ENCODE data around the gene CCDC197. TPM values are rescaled to one million over a fixed set of nuclear protein-coding genes. Genes with fewer than 3 reads are reported as not detected.
A peak's percentile ranks its signal among the peaks of the same experiment; 100 is the strongest.

CCDC197 gene
- total RNA-seq, 1 experiment from 2014 or later: not detected

DNA sequence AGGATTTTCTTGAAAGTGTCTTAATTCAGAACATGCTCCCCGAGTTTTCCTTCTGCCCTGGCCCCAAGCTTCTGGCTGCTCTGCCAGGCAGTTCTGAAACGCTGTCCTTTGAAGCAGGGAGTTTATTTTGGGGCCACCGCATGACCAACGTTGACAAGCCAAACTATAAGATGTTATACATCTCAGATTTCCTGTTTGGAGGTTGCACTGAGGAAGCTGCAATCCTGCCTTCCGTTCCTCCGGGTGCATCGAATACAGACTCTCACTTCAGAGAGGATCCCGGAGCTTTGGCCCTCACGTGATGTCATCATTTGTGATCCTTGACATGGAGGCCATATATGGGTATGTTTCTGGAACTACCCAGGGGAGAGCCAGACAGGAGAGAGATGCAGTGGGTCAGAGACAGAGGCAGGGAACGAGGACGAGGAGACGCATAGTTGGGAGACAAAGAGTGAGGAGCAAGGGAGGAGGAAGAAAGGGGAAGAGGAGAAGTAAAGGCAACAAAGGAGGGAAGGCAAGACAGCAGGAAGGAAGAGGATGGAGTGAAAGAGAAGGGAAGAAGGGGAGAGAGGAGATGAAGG is 20.5 kb upstream of the CCDC197 start, which contains the start of gene ASB2:
ASB2 (minus strand) TSS at position 94 of the 581 bp plus-strand sequence. CDS start 12,031 bp downstream, outside the sequence.
- no peaks in the 10 kb centered on the region for H3K79me2 ChIP-seq (ENCODE audit: insufficient read depth, low read length)
- no peak for DNase-seq
- H2AK5ac ChIP-seq (ENCODE audit: insufficient read length, low read length): no peak within 1 kb of the TSS
- Mint-ChIP-seq H3K9me3 (no peaks in the 10 kb centered on the region), H3K27ac (peak within 1 kb of the TSS in 2 of 3 experiments; percentile 2 to 73; a peak in 4 of 7 replicates), H3K27me3 (ENCODE audit: low read depth) (peaks cover 2% of the 10 kb centered on the region; the same call in 1 of the 2 replicates), H3K4me1 (peaks cover 14 to 31% of the 10 kb centered on the region in 2 experiments), H3K36me3 (ENCODE audit: insufficient read depth in 1 of 3, low read depth in 3 of 3) (no peaks in the 10 kb centered on the region), H3K4me3 (no peak within 1 kb of the TSS)
- H4K5ac ChIP-seq (ENCODE audit: insufficient read length, low read depth, low read length): no peak within 1 kb of the TSS
- WGBS (ENCODE audit: extremely low coverage, insufficient read length, low lambda C conversion rate): no CpG with 5 or more reads among the region's 12 CpGs
- no peak within 1 kb of the TSS for H2BK20ac ChIP-seq (ENCODE audit: low read depth, low read length, poor library complexity, severe bottlenecking)
- TF ChIP-seq CTCF (conservative IDR thresholded peaks at IDR 0.05): no peak
- H3K27ac ChIP-seq (ENCODE audit: insufficient read length, low read depth, low read length): no peak within 1 kb of the TSS
- no peak within 1 kb of the TSS for H2BK15ac ChIP-seq (ENCODE audit: low read depth, low read length)
- H4K20me1 ChIP-seq (ENCODE audit: control insufficient read depth, insufficient read depth, insufficient read length): no peaks in the 10 kb centered on the region
- no peak within 1 kb of the TSS for H3K56ac ChIP-seq (ENCODE audit: insufficient read length, low read depth, low read length)
- H3K18ac ChIP-seq (ENCODE audit: insufficient read length, low read depth, low read length): peak within 1 kb of the TSS; percentile 13
- no peak within 1 kb of the TSS for H3K4me2 ChIP-seq (ENCODE audit: insufficient read depth, insufficient read length, low read length)
- H3K27me3 ChIP-seq (ENCODE audit: insufficient read depth, low read length): no peaks in the 10 kb centered on the region
- no peak within 1 kb of the TSS for H2BK5ac ChIP-seq (ENCODE audit: insufficient read length, low read length)
- no peak within 1 kb of the TSS for H3K9ac ChIP-seq (ENCODE audit: extremely low read depth, insufficient read length, low read length)
- H2BK120ac ChIP-seq (ENCODE audit: low read depth, low read length, poor library complexity, severe bottlenecking): no peak within 1 kb of the TSS
- no peaks in the 10 kb centered on the region for H3K9me3 ChIP-seq (ENCODE audit: control insufficient read depth, low read depth, low read length)
- no peak within 1 kb of the TSS; the same call in 1 of the 2 replicates for H3K14ac ChIP-seq (ENCODE audit: insufficient read depth, low read length)
- no peak within 1 kb of the TSS for H3K23ac ChIP-seq (ENCODE audit: insufficient read length, low read depth, low read length)
- no peak within 1 kb of the TSS for H2BK12ac ChIP-seq (ENCODE audit: insufficient read length, low read depth, low read length)
- no peaks in the 10 kb centered on the region for H3K23me2 ChIP-seq (ENCODE audit: insufficient read length, low read depth, low read length, poor library complexity, severe bottlenecking)
- no peak within 1 kb of the TSS for H4K8ac ChIP-seq (replicated peaks; ENCODE audit: insufficient read length, low read depth, low read length)
- H3K4ac ChIP-seq (ENCODE audit: low read depth, low read length): no peak within 1 kb of the TSS
- no peak within 1 kb of the TSS for H3T11ph ChIP-seq (ENCODE audit: low read length)
- no peak within 1 kb of the TSS for H2AFZ ChIP-seq (ENCODE audit: low read length)
- no peak within 1 kb of the TSS for H4K91ac ChIP-seq (ENCODE audit: insufficient read length, low read depth, low read length)
- no peaks in the 10 kb centered on the region for H3K79me1 ChIP-seq (ENCODE audit: insufficient read depth, low read depth, low read length, poor library complexity, severe bottlenecking)
- no peaks in the 10 kb centered on the region; the same call in 1 of the 2 replicates for H3K4me1 ChIP-seq (ENCODE audit: insufficient read depth, low read length)

Data from H9 (cell line).